ENCODE results near the gene HPN. TPM values are rescaled to one million over a fixed set of nuclear protein-coding genes. Genes with fewer than 3 reads are reported as not detected.

HPN gene
- total RNA-seq, 1 donor from 2014 or later: not detected

- Mint-ChIP-seq H3K4me3 (ENCODE audit: unreplicated experiment) (no peak overlapping the region), H3K27me3 (ENCODE audit: unreplicated experiment) (no peaks in the 10 kb centered on the region), H3K27ac (ENCODE audit: unreplicated experiment) (no peak overlapping the region), H3K36me3 (ENCODE audit: unreplicated experiment) (peaks cover 34% of the 10 kb centered on the region), H3K9me3 (ENCODE audit: unreplicated experiment) (no peaks in the 10 kb centered on the region), H3K4me1 (ENCODE audit: unreplicated experiment) (no peaks in the 10 kb centered on the region)
- no peak for DNase-seq (ENCODE audit: extremely low spot score, unreplicated experiment)
- TF ChIP-seq CTCF (IDR thresholded peaks at IDR 0.05): no peak
These were observed 20.5 kb upstream of the HPN start for GRCh38 chr19:35021016-35021415.

- H3K4me1 Mint-ChIP-seq (ENCODE audit: unreplicated experiment): no peaks in the 10 kb centered on the region
- H3K9me3 Mint-ChIP-seq (ENCODE audit: unreplicated experiment): no peaks in the 10 kb centered on the region
- no peak overlapping the region for H3K27ac Mint-ChIP-seq (ENCODE audit: unreplicated experiment)
- no peak overlapping the region for H3K4me3 Mint-ChIP-seq (ENCODE audit: unreplicated experiment)
- no peak for DNase-seq (ENCODE audit: extremely low spot score, unreplicated experiment)
- H3K27me3 Mint-ChIP-seq (ENCODE audit: unreplicated experiment): no peaks in the 10 kb centered on the region
- peaks cover 35% of the 10 kb centered on the region for H3K36me3 Mint-ChIP-seq (ENCODE audit: unreplicated experiment)
- no peak for TF ChIP-seq CTCF (IDR thresholded peaks at IDR 0.05)
These were observed 19.9 kb upstream of the HPN start for GRCh38 chr19:35021596-35021995.

GRCh38 chr19:35022460-35022859 lies 19.1 kb upstream of the HPN start:
- H3K27me3 Mint-ChIP-seq (ENCODE audit: unreplicated experiment): no peaks in the 10 kb centered on the region
- no peaks in the 10 kb centered on the region for H3K4me1 Mint-ChIP-seq (ENCODE audit: unreplicated experiment)
- no peak for TF ChIP-seq CTCF (IDR thresholded peaks at IDR 0.05)
- no peak overlapping the region for H3K27ac Mint-ChIP-seq (ENCODE audit: unreplicated experiment)
- H3K9me3 Mint-ChIP-seq (ENCODE audit: unreplicated experiment): no peaks in the 10 kb centered on the region
- H3K4me3 Mint-ChIP-seq (ENCODE audit: unreplicated experiment): no peak overlapping the region
- no peak for DNase-seq (ENCODE audit: extremely low spot score, unreplicated experiment)
- H3K36me3 Mint-ChIP-seq (ENCODE audit: unreplicated experiment): peaks cover 32% of the 10 kb centered on the region

- no peak for TF ChIP-seq CTCF (IDR thresholded peaks at IDR 0.05)
- peaks cover 25% of the 10 kb centered on the region for H3K36me3 Mint-ChIP-seq (ENCODE audit: unreplicated experiment)
- H3K27me3 Mint-ChIP-seq (ENCODE audit: unreplicated experiment): no peaks in the 10 kb centered on the region
- H3K9me3 Mint-ChIP-seq (ENCODE audit: unreplicated experiment): no peaks in the 10 kb centered on the region
- no peak overlapping the region for H3K27ac Mint-ChIP-seq (ENCODE audit: unreplicated experiment)
- no peak overlapping the region for H3K4me3 Mint-ChIP-seq (ENCODE audit: unreplicated experiment)
- H3K4me1 Mint-ChIP-seq (ENCODE audit: unreplicated experiment): no peaks in the 10 kb centered on the region
- DNase-seq (ENCODE audit: extremely low spot score, unreplicated experiment): no peak
These were observed 18.1 kb upstream of the HPN start for GRCh38 chr19:35023428-35023827.

GRCh38 chr19:35024095-35024494 lies 17.4 kb upstream of the HPN start:
- no peaks in the 10 kb centered on the region for H3K4me1 Mint-ChIP-seq (ENCODE audit: unreplicated experiment)
- no peaks in the 10 kb centered on the region for H3K27me3 Mint-ChIP-seq (ENCODE audit: unreplicated experiment)
- H3K9me3 Mint-ChIP-seq (ENCODE audit: unreplicated experiment): no peaks in the 10 kb centered on the region
- H3K27ac Mint-ChIP-seq (ENCODE audit: unreplicated experiment): no peak overlapping the region
- peaks cover 22% of the 10 kb centered on the region for H3K36me3 Mint-ChIP-seq (ENCODE audit: unreplicated experiment)
- DNase-seq (ENCODE audit: extremely low spot score, unreplicated experiment): no peak
- no peak overlapping the region for H3K4me3 Mint-ChIP-seq (ENCODE audit: unreplicated experiment)
- no peak for TF ChIP-seq CTCF (IDR thresholded peaks at IDR 0.05)

Data from osteocyte (in vitro differentiated cells).